SK-N-SH (cell line): Measurements from ENCODE around the gene ZC3H4.

Experiments
- TAF1 ChIP-seq: IDR thresholded peaks from 2 replicates; pipeline ENCODE4 v1.6.1; 2012; ENCODE audit warnings: low read depth, mild to moderate bottlenecking, low read length, moderate library complexity, borderline replicate concordance
- TF ChIP-seq, protein P1 (sequence below): IDR thresholded peaks from 2 replicates; pipeline ENCODE4 v1.4.0; 2012; ENCODE audit warnings: low read depth, borderline replicate concordance

- TF ChIP-seq, protein P1, sequence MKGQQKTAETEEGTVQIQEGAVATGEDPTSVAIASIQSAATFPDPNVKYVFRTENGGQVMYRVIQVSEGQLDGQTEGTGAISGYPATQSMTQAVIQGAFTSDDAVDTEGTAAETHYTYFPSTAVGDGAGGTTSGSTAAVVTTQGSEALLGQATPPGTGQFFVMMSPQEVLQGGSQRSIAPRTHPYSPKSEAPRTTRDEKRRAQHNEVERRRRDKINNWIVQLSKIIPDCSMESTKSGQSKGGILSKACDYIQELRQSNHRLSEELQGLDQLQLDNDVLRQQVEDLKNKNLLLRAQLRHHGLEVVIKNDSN = no peak
- TF ChIP-seq TAF1 = no peak
Observed at GRCh38 chr19:47135156-47135555, 21.6 kb upstream of the ZC3H4 start.
